ENCODE measurements around the gene CNN3.

- no peak for TF ChIP-seq USF1 (CRISPR knock-in tag; IDR thresholded peaks at IDR 0.05)
- no peak for TF ChIP-seq CTCF (IDR thresholded peaks at IDR 0.05)
- TF ChIP-seq SP1 (CRISPR knock-in tag; conservative IDR thresholded peaks at IDR 0.05) = no peak
- TF ChIP-seq CREB1 (CRISPR knock-in tag; IDR thresholded peaks at IDR 0.05) = no peak
- TF ChIP-seq MXD4 (CRISPR knock-in tag; IDR thresholded peaks at IDR 0.05; ENCODE audit: borderline replicate concordance) = no peak
- TF ChIP-seq MYBL2 (CRISPR knock-in tag; IDR thresholded peaks at IDR 0.05) = no peak
- TF ChIP-seq MAX (CRISPR knock-in tag; IDR thresholded peaks at IDR 0.05) = no peak
- TF ChIP-seq ARID4B (CRISPR knock-in tag; IDR thresholded peaks at IDR 0.05; ENCODE audit: borderline replicate concordance) = no peak
- no peak for TF ChIP-seq FOXP1 (CRISPR knock-in tag; IDR thresholded peaks at IDR 0.05; ENCODE audit: borderline replicate concordance)
- TF ChIP-seq USF2 (CRISPR knock-in tag; IDR thresholded peaks at IDR 0.05) = no peak
- no peak for TF ChIP-seq ESRRA (CRISPR knock-in tag; IDR thresholded peaks at IDR 0.05; ENCODE audit: borderline replicate concordance)
- TF ChIP-seq SOX15 (CRISPR knock-in tag; IDR thresholded peaks at IDR 0.05) = no peak
Observed at GRCh38 chr1:94887106-94887505, 39.8 kb downstream of the CNN3 start.
